NAMALWA (cell line): Measurements from ENCODE around the gene CAMK1.

Experiments used
- DNase-seq: peaks from one replicate; pipeline ENCODE4 v3.0.0-alpha.2; 2015; ENCODE audit warnings: low spot score

Gene CAMK1

DNA sequence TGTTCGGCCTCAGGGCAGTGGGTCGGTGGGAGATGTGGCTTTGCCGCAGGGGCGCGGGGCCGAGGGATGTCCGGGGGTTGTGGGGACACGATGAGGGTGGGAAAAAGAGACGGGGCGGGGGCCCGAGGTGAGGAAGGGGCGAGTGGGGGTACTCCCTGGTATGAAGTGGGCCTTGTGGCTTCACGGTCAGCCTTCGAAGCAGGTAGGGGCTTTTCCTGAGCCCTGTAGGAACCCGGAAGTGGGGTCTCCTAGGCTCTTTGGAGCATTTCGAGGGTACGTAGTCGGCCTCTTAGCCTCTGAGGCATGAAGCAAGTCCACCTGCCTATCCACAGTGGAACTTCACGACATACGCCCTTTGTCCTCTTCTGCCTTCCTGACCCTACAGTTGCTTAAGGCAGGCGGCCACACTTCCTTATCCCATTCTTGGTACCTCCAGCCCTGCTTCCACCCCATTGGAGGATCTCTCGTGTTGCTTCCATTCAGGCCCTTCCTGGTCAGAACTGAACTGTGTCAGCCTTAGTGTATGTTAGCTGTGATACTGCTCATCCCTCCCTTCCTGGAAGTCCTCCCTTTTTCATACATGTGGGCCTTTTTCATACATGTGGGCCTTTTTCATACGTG is 23.5 kb upstream of the CAMK1 start:
- DNase-seq: peak; percentile 62

DNA sequence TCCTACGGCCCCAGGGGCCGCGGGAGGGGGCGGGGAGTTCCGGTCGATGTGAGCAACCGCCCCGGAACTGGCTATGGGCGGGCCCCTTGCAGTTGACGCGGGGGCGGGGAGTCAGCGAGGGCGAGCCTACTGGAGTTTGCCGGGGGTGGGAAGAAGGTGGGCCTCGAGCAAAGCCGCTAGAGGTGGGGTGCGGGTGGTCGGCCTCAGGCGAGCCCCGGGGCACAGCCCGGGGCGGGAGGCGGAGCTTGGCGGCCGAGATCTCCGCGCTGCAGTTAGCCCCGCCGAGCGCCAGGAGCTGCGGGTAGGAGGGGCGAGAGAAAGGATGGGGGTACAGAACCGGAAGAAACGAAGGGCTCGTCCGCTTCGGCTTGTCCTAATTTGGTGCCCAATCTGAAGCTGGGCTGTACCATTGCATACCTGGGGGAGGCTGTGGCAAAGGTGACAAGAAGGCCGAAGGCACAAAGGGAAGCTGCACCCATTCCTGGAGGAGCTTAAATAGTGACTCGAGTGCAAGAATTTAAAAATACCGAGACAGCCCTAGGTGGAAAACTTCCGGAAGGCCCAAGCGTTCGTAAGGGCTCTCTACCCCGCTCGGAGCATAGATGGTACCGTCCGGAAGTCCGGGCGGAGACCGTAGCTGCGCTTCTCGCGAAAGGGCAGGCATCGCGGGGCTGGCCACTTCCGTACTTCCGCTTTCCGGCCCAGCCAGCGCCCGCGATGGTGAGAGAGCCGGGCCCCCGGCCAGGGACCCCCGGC is 22.8 kb upstream of the CAMK1 start, which contains the start of the genes ARPC4 and TADA3:
TSS of gene ARPC4 (plus strand) at position 678 of the 756 bp plus-strand sequence. CDS start at position 718, 40 bp downstream.
TSS of gene TADA3 (minus strand) at position 69 of the 756 bp plus-strand sequence. CDS start 1,007 bp downstream, outside the sequence.
- DNase-seq: peak; percentile 97

DNA sequence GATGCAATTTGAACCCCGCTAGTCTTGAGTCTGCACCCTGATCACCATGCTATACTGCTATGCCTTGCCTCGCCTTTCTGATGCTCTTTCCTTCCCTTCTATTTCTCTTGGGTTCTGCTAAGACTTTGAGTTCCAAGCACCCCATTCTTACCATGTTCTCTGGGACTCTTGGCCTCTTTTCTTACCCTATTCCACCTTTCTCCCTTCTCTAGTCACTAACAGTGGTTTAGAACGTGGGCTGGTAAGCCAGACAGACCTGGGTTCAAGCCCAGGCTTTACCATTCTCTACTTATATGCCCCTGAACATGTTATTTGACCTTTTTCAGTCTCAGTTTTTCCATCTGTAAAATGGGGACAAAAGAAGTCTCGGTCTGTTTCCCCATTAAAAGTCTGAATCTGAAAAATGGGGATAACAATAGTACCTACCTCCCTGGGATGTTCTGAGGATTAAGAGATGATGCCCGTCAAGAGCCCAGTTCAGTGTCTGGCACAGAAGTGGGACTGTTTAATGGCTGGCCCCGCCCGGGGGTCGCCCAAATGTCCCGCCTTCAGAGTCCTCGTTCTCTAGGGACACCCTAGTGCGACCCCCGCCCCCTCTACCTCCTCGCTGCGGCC is 22.1 kb upstream of the CAMK1 start:
- DNase-seq: no peak

DNA sequence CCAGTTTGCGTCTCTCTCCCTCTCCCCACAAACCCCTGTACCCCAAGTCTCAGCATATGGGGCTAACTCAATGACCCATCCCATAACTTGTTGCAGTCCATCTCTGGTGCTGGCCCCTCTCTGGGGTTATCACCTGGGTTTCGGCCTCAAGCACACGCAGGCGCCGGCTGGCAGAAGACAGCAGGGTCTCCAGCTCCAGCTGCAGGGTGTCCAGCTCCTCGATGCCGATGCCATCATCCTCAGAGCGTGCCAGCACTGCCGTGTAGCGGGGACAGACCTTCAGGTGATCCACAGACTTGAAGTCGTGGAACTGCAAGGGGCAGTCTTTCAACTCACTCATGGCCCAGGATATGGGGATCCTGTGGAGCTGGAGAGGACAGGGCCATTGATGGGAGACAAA is 21.4 kb upstream of the CAMK1 start:
- no peak for DNase-seq

DNA sequence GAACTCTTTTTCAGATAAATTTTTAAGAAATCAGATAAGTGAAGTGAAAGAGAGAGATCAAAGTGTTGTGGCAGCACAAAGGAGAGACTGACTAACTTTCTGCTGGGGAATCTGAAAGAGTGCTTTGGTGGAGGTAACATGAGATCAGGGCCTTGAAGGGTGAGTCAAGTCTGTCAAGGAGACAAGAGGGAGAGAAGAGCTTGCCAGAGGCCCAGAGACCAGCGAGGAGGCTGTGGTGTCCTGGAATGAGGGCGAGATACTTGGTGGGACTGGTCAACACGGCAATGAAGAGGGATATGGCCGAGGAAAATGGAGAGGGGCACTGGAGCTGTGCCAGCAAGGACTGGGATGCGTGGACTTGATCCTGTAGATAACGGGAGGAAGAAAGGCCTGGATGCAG is 18.0 kb upstream of the CAMK1 start:
- no peak for DNase-seq

DNA sequence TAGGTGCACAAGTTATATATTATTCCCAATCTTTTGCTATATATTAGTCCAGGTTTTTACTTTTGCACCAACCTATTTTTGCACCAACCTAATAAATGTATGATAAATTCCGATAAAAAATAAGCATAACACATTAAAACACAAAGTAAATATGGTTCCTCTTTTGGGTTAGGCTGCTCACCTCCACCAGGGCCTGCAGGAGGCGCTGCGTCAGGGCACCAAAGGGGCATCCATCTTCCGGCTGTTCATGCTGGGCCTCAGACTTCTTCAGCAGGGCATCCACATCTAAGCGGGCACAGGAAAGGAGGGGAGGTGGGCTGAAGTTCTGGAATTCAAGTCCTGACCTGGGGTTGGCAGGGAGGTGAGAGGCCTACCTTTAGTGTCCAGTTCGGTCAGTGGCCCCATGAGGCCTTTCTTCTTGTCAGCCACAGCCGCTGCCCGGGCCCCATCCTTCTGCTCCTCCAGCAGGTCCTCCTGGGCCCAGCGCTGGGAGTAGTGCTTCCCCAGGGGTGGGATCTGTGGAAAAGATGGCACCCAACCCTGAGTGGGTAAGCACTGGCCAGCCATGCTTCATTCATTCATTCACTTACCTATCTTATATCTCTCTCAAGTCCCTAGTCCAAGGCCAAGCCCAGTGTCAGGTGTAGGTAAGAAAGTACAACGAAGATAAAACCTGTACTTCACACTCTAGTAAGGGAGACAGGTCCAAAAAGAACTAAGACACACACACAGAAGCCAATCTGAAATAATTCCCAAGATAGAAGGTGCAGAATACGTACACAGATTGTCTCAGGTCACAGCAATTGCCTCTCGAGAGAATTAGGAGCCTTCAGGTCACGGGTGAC is 17.3 kb upstream of the CAMK1 start:
- DNase-seq: peak; percentile 37

DNA sequence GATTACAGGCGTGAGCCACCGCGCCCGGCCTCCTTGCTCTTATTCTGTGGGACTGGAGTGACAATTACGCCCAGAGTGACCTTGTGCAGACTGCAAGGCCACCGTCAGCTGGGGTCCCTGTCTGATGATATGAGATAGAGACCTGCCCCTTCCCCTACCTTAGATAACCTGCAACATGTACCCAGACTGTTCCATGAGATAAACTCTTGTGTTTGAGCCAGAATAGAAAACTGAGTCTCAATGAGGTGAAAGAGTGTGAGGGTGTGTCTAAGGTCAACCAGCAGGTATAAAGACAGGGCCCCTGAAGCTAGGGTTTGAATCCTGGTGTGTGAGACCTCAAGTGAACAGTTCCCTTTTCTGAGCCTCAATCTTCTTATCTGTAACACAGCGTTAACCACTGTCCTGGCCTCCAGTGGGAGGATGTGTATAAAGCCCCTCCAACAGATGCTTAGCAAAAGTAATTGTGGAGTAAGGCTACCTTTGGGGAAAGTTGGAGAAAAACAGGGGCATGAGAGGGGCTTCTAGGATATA is 16.5 kb upstream of the CAMK1 start:
- no peak for DNase-seq

DNA sequence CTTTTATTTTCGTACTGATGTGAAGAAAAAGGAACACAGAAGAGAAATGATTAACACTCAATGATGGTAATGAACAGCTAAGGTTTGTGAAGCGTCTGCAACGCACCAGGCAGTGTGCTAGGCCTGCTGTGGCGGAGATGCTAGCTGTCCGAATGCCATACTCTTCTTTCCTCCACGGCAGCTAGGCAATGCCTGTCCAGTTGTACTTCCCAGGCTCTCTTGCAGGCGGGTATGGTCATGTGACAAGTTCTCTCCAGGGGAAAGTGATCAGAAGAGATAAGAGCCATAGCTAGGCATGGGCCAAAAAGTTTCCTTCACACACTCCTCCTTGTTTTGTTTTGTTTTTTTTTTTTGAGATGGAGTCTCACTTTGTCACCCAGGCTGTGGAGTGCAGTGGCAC is 15.9 kb upstream of the CAMK1 start:
- DNase-seq: no peak

DNA sequence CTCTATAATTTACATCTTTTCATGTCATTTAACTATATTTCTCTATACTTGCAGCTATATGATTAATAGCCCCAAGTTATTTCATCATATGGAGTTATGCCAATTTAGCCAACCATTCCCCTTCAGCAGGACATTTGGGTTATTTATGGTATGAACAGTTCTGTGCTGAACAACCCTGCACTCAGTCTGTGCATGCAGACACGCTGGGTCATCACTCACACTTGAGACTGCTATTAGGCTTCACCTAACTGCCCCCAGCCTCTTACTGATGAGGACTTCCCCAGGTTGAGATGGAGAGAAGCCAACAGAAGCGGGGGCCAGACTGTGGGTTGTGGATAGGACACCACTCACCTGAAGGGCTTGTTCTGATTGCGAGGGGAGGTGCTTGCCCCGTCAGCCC is 15.2 kb upstream of the CAMK1 start:
- no peak for DNase-seq

DNA sequence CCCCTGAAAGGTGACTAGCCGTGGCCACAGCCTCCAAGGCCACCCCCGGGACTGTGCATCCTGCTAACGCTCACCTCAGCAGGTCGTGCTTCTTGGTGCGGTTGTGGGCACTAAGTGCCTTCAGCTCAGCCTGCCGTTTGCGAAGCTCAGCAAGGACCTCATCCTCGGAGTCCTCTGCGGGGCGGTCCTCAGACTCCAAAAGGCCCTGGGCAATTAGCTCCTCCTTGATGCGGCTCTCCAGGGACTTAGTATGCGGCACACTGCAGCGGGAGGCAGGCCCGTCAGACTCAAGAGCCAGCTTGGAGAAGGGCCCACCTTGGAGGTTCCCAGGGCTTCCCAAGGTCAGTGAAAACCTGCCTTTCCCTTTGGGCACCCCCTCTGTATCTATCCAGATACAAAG is 14.2 kb upstream of the CAMK1 start:
- DNase-seq: no peak

DNA sequence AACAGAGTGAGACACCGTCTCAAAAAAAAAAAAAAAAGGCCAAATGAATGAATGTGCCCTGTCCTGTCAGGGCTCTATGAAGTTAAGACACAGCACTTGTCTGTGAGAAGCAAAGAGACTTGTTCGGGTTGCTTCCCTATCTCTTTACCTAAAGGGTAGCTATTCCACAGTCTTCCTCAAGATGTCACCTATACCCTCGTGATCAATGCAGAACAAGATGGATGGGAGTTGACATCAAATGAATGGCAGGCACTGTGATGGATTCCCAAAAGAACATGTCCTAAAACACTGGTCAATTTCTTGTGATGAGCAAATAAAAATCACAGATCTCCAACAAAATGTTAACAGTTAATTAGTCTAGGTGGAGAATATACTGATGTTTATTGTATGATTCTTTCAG is 13.0 kb upstream of the CAMK1 start:
- DNase-seq: peak; percentile 40

DNA sequence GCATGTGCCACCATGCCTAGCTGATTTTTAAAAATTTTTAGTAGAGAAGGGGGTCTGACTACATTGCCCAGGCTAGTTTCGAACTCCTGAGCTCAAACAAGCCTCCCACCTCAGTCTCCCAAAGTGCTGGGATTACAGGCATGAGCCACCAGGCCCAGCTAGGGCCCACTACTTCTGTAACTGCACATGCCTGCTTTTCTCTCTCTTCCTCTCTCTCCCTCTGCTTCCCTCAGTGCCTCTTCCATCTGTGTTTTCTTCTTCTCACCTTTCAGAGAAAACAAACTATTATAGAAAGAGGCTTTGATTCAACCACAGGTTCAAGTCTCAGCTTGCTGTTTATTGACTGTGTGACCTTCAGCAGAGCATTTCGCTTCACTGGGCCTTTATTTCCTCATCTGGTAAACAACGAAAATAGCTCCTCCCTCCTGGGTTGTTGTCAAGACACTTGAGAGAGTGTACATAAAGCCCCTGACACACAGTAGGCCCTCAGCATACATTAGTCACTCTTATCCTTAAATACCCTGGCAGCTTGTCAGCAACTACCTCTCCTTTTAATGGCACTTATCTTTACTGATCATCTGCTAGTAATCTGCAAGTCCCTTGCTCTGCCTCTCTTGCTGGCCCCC is 12.3 kb upstream of the CAMK1 start:
- DNase-seq: peak; percentile 54

DNA sequence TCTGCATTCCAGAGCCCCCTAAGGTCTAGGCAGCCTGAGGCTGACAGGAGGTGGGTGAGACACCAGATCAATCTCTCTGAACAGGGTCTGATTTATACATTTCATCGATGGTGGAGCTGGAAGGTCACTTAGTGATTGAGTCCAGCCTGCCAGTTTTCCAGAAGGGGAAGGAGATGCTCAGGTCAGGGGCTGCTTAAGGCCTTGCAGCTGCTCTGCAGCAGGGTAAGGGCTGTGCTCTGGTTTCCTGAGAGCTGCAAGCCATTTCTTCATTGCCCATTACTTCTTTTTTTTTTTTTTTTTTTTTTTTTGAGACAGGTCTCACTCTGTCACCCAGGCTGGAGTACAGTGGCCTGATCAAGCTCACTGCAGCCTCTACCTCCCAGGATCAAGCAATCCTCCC is 11.8 kb upstream of the CAMK1 start:
- peak; percentile 21 for DNase-seq

DNA sequence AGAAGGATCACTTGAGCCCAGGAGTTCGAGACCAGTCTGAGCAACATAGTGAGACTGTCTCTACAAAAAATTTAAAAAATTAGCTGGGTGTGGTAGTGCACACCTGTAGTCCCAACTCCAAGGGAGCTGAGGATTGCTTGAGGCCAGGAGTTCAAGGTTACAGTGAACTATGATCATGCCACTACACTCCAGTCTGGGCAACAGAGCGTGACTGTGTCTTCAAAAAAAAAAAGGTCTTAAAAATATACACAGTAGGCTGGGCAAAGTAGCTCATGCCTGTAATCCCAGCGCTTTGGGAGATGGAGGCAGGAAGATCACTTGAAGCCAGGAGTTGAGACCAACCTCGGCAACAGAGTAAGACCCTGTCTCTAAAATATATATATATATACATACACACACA is 11.2 kb upstream of the CAMK1 start:
- DNase-seq: peak; percentile 37

DNA sequence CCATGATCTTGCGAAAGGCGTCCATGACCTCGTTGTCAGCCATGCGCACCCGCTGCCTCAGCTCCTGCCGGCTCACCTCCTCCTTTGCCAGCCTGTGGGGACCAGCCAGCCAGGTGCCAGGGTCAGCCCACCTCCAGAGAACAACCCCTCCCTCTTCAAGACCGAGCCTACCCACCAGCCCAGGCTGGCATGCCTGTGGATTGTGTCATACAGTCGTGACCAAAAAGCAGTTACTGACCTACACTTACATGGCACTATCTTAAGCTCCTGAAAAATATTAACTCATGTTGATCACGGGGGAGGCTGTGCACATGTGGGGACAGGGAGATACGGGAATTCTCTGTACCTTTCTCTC is 10.7 kb upstream of the CAMK1 start:
- peak; percentile 28 for DNase-seq

DNA sequence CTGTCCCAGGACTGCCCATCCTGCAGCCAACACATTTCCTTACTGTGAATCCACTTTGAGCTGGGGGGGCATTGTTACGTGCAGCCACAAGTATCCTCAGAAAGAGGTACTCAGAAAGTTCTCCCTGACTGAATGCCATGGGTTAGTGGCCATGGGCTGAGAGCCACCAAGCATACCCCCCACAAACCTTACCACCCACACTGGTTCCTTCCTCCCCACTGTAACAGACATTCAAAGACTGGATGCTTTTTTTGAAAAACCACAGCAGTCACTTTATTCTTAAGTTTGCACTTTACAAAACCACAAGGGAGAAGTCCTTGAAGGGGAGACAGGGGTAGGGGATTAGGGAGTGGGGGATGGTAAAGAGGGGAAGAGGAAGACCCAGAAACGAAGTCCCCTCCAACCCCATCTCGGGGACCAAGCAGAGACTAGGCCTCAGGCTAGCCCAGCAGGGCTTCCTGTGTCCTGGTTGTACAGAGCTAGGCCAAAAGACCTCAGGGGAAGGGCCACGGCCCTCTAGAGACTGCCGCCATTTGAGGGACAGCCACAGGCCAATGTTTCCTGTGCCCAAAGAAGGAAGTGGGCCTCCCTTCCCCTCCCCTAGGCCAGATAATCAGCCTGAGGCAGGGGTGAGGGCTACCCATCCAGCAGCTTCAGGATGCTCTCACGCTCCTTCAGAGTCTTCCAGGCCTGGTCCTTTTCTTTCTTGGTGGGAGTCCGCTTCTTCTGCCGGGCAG is 10.1 kb upstream of the CAMK1 start:
- peak; percentile 54 for DNase-seq

DNA sequence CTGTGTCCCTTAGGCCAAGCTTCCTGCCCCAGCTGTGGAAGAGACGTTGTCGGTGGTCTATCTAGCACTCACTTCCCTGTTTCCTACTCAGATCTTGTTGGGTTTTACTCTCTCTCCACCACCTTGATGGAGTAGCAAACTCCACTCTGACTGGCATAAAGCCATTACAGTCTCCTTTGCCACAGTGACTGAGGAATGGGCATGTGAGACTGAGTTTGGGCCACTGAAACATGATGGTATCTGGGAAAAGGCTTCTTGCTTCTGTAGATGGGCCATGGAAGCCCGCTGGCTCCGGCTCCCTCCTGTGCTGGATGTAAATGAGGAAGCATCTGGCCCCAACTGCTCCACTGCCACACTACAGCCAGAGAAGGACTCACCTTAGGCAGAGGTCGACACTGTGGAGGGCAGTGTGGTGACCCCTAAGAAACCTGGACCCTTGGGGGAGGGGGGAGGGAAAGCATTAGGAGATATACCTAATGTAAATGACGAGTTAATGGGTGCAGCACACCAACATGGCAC is 9.4 kb upstream of the CAMK1 start:
- DNase-seq: no peak

DNA sequence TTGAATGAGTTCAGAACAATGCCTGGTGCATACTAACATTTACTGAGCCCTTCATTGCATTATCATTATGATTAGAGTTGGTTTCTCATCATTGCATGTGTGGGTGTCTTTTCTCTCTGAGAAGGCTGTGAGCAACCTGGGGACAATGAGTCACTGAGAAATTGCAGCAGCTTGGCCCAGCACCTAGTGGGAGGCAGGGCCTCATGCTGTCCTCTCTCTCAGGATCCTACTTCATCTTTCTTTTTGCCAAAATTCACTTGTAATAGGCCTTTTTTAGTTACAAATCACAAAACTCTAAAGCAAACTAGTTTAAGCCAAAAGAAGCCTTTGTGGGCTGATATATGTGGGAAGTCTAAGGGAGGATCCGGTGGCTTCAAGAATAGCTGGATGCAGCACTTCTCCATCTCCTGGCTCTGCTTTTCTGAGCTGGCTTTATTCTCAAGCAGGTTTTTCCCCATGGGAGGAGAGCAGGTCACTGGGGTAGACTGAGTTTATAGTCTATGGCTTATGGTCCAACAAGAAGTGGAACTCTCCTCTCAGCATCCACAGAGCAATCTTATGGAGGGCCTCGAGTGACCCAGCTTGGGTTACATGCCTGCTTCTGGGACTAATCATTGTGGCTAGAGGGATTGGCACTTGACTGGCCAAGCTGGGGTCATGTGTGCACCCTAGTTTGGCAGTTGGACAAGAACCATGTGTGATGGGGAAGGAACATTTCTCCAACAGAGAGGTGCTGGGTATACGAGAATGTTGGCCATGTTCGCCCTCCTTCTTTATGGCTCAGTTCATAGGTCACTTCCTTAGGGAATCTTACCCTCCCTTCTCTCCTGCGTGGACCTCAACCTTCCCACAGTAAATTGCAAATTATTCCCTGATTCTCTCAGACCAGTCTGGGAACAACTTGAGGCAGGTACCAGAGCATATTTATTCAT is 8.7 kb upstream of the CAMK1 start:
- DNase-seq: no peak

DNA sequence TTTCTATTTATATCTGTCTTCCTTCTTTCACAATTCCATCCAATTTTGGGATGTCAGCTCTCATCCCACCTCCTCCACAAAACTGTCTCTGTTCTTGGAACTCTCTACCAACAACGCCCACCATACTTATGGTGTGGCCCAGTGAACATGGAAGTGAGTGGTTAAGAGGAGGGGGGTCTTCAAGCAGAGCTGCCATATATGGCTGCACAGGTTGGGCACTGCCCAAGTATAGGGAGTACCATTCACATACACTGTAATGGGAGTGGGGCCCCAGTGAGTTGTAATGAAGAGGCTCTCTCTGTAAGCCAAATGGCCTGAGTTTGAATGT is 7.9 kb upstream of the CAMK1 start:
- no peak for DNase-seq
